Pulmonary artery endothelial cell (primary cell): ENCODE measurements around the gene MTTP. TPM values are rescaled to one million over a fixed set of nuclear protein-coding genes. Genes with fewer than 3 reads are reported as not detected.
A peak's percentile ranks its signal among the peaks of the same experiment; 100 is the strongest.
"Not testable (repeated sequence)": the region's sequence is repeated elsewhere in the genome, so short reads cannot be mapped to it uniquely, and the experiment has no call there.

Experiments
- DNase-seq: peaks from one replicate; pipeline ENCODE4 v3.0.0-alpha.2; 2011; ENCODE audit warnings: low read depth, low spot score
- total RNA-seq: library from RNA; depleted of rRNA; stranded (reverse); fragments of >200 nt; gene quantifications from 2 replicates; pipeline ENCODE4 v1.2.3, GENCODE V29; 2014

MTTP gene
- total RNA-seq: under 0.01 TPM in 1 of 2 replicates, not detected in the other

GRCh38 chr4:99574530-99575324 lies at the start of gene MTTP:
MTTP (plus strand) TSS chr4:99574824; CDS start chr4:99574910, 86 bp downstream.
- DNase-seq: no peak

GRCh38 chr4:99529228-99529627 lies 45.4 kb upstream of the MTTP start:
- no peak for DNase-seq

GRCh38 chr4:99529956-99530355 lies 44.7 kb upstream of the MTTP start:
- DNase-seq: no peak

- not testable (repeated sequence) for DNase-seq
These were observed 39.9 kb upstream of the MTTP start for GRCh38 chr4:99534699-99535098.

- no peak for DNase-seq
These were observed 38.4 kb upstream of the MTTP start for GRCh38 chr4:99536271-99536670.

GRCh38 chr4:99536848-99537247 lies 37.8 kb upstream of the MTTP start:
- no peak for DNase-seq

- no peak for DNase-seq
These were observed 37.0 kb upstream of the MTTP start for GRCh38 chr4:99537674-99538073.

- no peak for DNase-seq
These were observed 34.2 kb upstream of the MTTP start for GRCh38 chr4:99540277-99540939.

- DNase-seq: no peak
These were observed 21.8 kb upstream of the MTTP start for GRCh38 chr4:99552872-99553271.

GRCh38 chr4:99563310-99564186 lies 11.1 kb upstream of the MTTP start, which contains the start of gene TRMT10A:
TRMT10A (minus strand) TSS chr4:99564039; CDS start chr4:99559338, 4,701 bp downstream.
- peak; percentile 93 for DNase-seq

- DNase-seq: no peak
These were observed 9.7 kb upstream of the MTTP start for GRCh38 chr4:99564921-99565320.

- DNase-seq: no peak
These were observed 2.7 kb upstream of the MTTP start for GRCh38 chr4:99571883-99572282.

- no peak for DNase-seq
These were observed 1.9 kb upstream of the MTTP start for GRCh38 chr4:99572527-99573240.

GRCh38 chr4:99573735-99574368 lies 772 bp upstream of the MTTP start:
- no peak for DNase-seq

GRCh38 chr4:99578714-99579113 lies 4.1 kb downstream of the MTTP start:
- no peak for DNase-seq

- DNase-seq: no peak
These were observed 10.9 kb downstream of the MTTP start for GRCh38 chr4:99585516-99585915.

- DNase-seq: no peak
These were observed 11.7 kb downstream of the MTTP start for GRCh38 chr4:99586322-99586721.

- no peak for DNase-seq
These were observed 12.2 kb downstream of the MTTP start for GRCh38 chr4:99586797-99587196.

- no peak for DNase-seq
These were observed 12.7 kb downstream of the MTTP start for GRCh38 chr4:99587309-99587708.

- DNase-seq: no peak
These were observed 13.2 kb downstream of the MTTP start for GRCh38 chr4:99587803-99588202.

- DNase-seq: no peak
These were observed 17.1 kb downstream of the MTTP start for GRCh38 chr4:99591757-99592156.
